22Rv1 (cell line): ENCODE data around the gene SMAD6.

Experiments
- H3K27ac ChIP-seq: fragments of 450-650 bp; 2 replicates; pipeline ENCODE4 v1.5.1; 2017
- ZFX ChIP-seq: fragments of 450-650 bp; IDR thresholded peaks from 2 replicates; pipeline ENCODE4 v1.6.1; 2017; ENCODE audit warnings: antibody characterized with exemption, borderline replicate concordance
- TF ChIP-seq, protein P1 (sequence below): fragments of 450-650 bp; IDR thresholded peaks from 2 replicates; pipeline ENCODE4 v1.5.1; 2017; ENCODE audit warnings: mild to moderate bottlenecking

Gene SMAD6

DNA sequence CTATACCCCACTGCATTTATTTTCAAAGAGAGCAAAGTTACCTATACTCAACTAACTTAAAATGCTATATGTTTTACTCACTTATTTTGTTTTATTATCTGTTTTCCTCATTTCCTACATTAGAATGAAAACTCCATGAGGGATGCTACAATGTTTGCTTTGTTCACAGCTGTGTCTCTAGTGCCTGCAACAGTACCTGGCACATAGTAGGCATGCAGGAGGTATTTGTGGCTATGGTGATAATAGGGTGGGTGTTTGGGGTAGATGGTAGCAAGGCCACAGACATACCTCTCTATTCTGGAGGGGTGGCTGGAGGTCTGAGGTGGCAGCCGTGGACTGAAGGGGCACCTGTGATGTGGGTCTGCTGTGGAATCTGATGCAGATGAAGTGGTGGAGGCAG lies 24.7 kb upstream of the SMAD6 start:
- H3K27ac ChIP-seq = no peak overlapping the region
- TF ChIP-seq, protein P1, sequence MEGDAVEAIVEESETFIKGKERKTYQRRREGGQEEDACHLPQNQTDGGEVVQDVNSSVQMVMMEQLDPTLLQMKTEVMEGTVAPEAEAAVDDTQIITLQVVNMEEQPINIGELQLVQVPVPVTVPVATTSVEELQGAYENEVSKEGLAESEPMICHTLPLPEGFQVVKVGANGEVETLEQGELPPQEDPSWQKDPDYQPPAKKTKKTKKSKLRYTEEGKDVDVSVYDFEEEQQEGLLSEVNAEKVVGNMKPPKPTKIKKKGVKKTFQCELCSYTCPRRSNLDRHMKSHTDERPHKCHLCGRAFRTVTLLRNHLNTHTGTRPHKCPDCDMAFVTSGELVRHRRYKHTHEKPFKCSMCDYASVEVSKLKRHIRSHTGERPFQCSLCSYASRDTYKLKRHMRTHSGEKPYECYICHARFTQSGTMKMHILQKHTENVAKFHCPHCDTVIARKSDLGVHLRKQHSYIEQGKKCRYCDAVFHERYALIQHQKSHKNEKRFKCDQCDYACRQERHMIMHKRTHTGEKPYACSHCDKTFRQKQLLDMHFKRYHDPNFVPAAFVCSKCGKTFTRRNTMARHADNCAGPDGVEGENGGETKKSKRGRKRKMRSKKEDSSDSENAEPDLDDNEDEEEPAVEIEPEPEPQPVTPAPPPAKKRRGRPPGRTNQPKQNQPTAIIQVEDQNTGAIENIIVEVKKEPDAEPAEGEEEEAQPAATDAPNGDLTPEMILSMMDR = no peak
- TF ChIP-seq ZFX = no peak

GRCh38 chr15:66679061-66679656 lies 22.9 kb upstream of the SMAD6 start:
- H3K27ac ChIP-seq = no peak overlapping the region
- no peak for TF ChIP-seq ZFX
- TF ChIP-seq, protein P1 = no peak

DNA sequence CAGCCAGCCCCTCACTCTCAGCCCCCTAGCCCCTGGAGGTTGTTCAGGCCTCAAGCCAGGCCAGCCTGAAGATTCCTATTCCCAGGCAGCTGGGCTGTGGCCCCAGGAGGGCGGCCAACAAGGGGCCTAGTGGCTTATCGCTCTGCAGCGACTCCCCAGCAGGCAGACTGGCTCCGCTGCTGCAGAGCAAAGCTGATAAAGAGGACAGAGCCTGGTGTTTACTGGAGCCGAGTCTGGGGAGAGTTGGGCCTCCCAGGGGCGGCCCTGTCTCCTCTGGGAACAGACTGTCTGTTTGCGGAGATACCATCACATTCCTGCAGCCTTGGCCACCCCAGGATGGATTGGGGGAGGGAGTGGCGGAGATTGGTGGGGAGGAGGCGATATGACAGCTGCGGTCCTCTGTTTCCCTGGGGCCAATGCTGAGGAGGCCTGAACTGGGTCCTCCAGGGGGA lies 22.4 kb upstream of the SMAD6 start:
- H3K27ac ChIP-seq = no peak overlapping the region
- TF ChIP-seq, protein P1 = no peak
- no peak for TF ChIP-seq ZFX

DNA sequence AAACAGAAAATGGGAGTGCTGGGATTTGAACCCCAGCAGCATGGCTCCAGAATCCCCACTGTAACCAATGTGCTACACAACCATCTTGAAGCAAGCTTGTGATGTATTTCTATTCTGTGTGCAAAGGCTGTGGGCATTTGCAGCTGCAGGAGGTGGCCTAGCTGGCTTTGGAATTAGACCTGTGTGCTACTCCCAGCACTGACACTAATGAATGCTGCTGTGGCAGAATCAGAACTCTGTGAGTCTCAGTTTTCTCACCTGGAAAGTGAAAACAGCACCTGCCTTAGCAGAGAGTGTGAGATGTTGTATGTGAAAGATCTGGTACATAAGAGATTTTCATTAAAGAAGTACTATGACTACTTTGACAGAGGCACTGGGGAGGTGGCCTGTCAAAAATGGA lies 21.5 kb upstream of the SMAD6 start:
- no peak overlapping the region for H3K27ac ChIP-seq
- TF ChIP-seq ZFX = no peak
- TF ChIP-seq, protein P1 = no peak

GRCh38 chr15:66681395-66681794 lies 20.6 kb upstream of the SMAD6 start:
- TF ChIP-seq, protein P1 = no peak
- no peak for TF ChIP-seq ZFX

DNA sequence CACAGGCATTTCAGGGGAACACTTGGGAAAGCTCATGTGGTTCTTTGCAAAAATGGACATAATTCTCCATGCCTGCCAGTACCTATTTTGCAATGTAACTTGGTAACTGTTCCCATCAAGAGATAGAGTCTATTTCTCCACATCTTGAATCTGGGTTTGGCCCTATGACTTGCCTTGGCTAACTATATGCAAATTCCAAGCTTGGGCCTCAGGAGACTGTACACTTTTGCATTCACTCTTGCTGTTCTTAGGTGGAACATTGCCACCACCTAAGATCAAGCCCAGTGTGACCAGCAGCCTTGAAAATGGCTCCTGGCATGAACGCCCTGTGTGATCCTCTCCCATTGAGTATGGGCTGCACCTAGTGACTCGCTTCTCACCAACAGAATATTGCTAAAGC lies 19.8 kb upstream of the SMAD6 start:
- H3K27ac ChIP-seq = no peak overlapping the region
- TF ChIP-seq, protein P1 = no peak
- TF ChIP-seq ZFX = no peak

More at GRCh38 chr15:66681395-66681794, 20.6 kb upstream of the SMAD6 start:
- H3K27ac ChIP-seq = no peak overlapping the region

GRCh38 chr15:66682865-66683264 lies 19.2 kb upstream of the SMAD6 start:
- TF ChIP-seq, protein P1 = no peak
- H3K27ac ChIP-seq = no peak overlapping the region
